Panc1 (cell line): ENCODE results near the gene CD4. TPM values are rescaled to one million over a fixed set of nuclear protein-coding genes. Genes with fewer than 3 reads are reported as not detected.

Source experiments
- ATAC-seq: fragments of 200-7000 bp; cut with Tn5 transposase; 2 replicates; pipeline ENCODE4 v1.9.1; 2020; ENCODE audit warnings: mild to moderate bottlenecking, moderate library complexity
- BruUV-seq: library from RNA; stranded (reverse); fragments of 400-500 nt; replicated peaks from 2 replicates; lab custom pipeline; 2021; lab: Mats Ljungman, UMichigan
- CTCF ChIA-PET: fragments of 300-600 bp; sonication (Branson Sonifier 250); formaldehyde crosslinking; loops from one replicate; lab custom pipeline; 2022; ENCODE audit warnings: antibody characterized with exemption; lab: Charles Lee
- POLR2A ChIA-PET: fragments of 300-600 bp; sonication (Branson Sonifier 250); formaldehyde crosslinking; loops from one replicate; lab custom pipeline; 2022; ENCODE audit warnings: antibody characterized with exemption; lab: Charles Lee
- DNase-seq: peaks from one replicate; pipeline ENCODE4 v3.0.0-alpha.2; 2010; ENCODE audit warnings: low read depth, low spot score
- H3K27ac ChIP-seq: 2 replicates; pipeline ENCODE4 v1.5.1; 2011; ENCODE audit warnings: mild to moderate bottlenecking, low read length, inconsistent platforms
- H3K27me3 ChIP-seq: fragments of 200-500 bp; sonication (Bioruptor generic); 2 replicates; pipeline ENCODE4 v1.6.0; 2014; ENCODE audit warnings: low read length, inconsistent platforms; ENCODE audit not compliant: control insufficient read depth, insufficient read depth
- H3K36me3 ChIP-seq: fragments of 200-500 bp; sonication (Bioruptor generic); 2 replicates; pipeline ENCODE4 v1.5.1; 2014; ENCODE audit warnings: inconsistent platforms, mild to moderate bottlenecking, low read length, moderate library complexity; ENCODE audit not compliant: control insufficient read depth, insufficient read depth
- H3K4me1 ChIP-seq: 2 replicates; pipeline ENCODE4 v1.5.1; 2011; ENCODE audit warnings: inconsistent platforms, mild to moderate bottlenecking, low read length, moderate library complexity; ENCODE audit not compliant: control insufficient read depth, insufficient read depth
- H3K4me3 ChIP-seq, 2 experiments: 2 replicates each; pipeline ENCODE4 v1.5.1; 2011 to 2012; ENCODE audit warnings: low read depth in 2 of 2, low read length in 2 of 2, mild to moderate bottlenecking in 2 of 2, inconsistent platforms in 1 of 2, moderate library complexity in 1 of 2
- H3K9me3 ChIP-seq: fragments of 200-500 bp; sonication (Bioruptor generic); 2 replicates; pipeline ENCODE4 v1.5.1; 2014; ENCODE audit warnings: low read depth, mild to moderate bottlenecking, inconsistent platforms, low read length, moderate library complexity; ENCODE audit not compliant: control insufficient read depth, insufficient read depth
- POLR2AphosphoS5 ChIP-seq: IDR thresholded peaks from 2 replicates; pipeline ENCODE4 v1.6.1; 2012; ENCODE audit warnings: mild to moderate bottlenecking, low read depth, low read length, moderate library complexity
- SIN3A ChIP-seq: IDR thresholded peaks from 2 replicates; pipeline ENCODE4 v1.6.1; 2012; ENCODE audit warnings: low read depth, mild to moderate bottlenecking, low read length, moderate library complexity, borderline replicate concordance; ENCODE audit not compliant: insufficient read depth
- TCF7L2 ChIP-seq: IDR thresholded peaks from 2 replicates; pipeline ENCODE4 v1.6.1; 2011; ENCODE audit warnings: mild to moderate bottlenecking, low read depth, low read length, inconsistent platforms
- in situ Hi-C: cut with HindIII; loops from 2 replicates; pipeline ENCODE4 v1.10.0; 2016; ENCODE audit warnings: low sequenced_read_pairs, low pct_unique_long_range_greater_than_20kb
- intact Hi-C: fragments of 100-400 bp; cut with micrococcal nuclease; formaldehyde crosslinking; loops from one replicate; pipeline ENCODE4 v1.10.0; 2022; ENCODE audit not compliant: unreplicated experiment
- total RNA-seq: library from RNA; stranded (reverse); gene quantifications from one replicate; pipeline ENCODE4 v1.2.1, GENCODE V29; 2021; ENCODE audit not compliant: unreplicated experiment
- TF ChIP-seq, protein P1 (sequence below): fragments of 450-650 bp; IDR thresholded peaks from 2 replicates; pipeline ENCODE4 v1.5.1; 2017; ENCODE audit warnings: mild to moderate bottlenecking
- TF ChIP-seq, protein P2 (sequence below), 2 experiments: IDR thresholded peaks; 2 replicates each; pipeline ENCODE4 v1.6.1; 2011 to 2012; ENCODE audit warnings: low read depth in 2 of 2, control low read depth in 1 of 2, low read length in 1 of 2, mild to moderate bottlenecking in 1 of 2, moderate library complexity in 1 of 2; ENCODE audit not compliant: insufficient read depth in 1 of 2

CD4 gene
- total RNA-seq, 1 experiment from 2014 or later: 0.23 TPM

DNA sequence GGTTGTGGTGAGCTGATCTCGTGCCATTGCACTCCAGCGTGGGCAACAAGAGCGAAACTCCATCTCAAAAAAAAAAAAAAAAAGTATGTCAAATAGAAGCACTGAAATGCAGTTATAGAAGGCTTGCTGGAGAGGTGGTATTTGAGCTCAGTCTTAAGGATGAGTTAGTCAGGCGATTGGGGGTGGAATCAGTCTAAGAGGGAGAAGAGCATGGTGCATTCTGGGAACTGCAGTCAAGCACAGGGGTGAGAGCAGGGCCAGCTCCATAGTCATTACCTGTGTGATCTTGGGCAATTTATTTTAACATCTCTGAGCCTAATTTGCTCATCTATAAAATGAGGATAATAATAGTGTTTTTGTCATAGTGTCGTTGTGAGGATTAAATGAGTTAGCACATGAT is 45.5 kb downstream of the CD4 start:
- BruUV-seq: no TSS peak
- ChIA-PET CTCF (interaction anchor here (0.6 to 1.0 kb wide), 2 partner anchors 17 to 69 kb away, joined by 4 read pairs; partner anchors contain the start of genes PTMS and USP5), POLR2A (no interaction called here)
- no peak for DNase-seq
- in situ Hi-C loops: no loop called here
- Histone ChIP-seq H3K27me3 (no peaks in the 10 kb centered on the region), H3K4me3 (no peak overlapping the region), H3K4me1 (no peaks in the 10 kb centered on the region; the same call in 1 of the 2 replicates), H3K9me3 (no peaks in the 10 kb centered on the region), H3K27ac (no peak overlapping the region), H3K36me3 (no peaks in the 10 kb centered on the region)
- TF ChIP-seq, protein P1, sequence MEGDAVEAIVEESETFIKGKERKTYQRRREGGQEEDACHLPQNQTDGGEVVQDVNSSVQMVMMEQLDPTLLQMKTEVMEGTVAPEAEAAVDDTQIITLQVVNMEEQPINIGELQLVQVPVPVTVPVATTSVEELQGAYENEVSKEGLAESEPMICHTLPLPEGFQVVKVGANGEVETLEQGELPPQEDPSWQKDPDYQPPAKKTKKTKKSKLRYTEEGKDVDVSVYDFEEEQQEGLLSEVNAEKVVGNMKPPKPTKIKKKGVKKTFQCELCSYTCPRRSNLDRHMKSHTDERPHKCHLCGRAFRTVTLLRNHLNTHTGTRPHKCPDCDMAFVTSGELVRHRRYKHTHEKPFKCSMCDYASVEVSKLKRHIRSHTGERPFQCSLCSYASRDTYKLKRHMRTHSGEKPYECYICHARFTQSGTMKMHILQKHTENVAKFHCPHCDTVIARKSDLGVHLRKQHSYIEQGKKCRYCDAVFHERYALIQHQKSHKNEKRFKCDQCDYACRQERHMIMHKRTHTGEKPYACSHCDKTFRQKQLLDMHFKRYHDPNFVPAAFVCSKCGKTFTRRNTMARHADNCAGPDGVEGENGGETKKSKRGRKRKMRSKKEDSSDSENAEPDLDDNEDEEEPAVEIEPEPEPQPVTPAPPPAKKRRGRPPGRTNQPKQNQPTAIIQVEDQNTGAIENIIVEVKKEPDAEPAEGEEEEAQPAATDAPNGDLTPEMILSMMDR: no peak
- TF ChIP-seq, protein P2, sequence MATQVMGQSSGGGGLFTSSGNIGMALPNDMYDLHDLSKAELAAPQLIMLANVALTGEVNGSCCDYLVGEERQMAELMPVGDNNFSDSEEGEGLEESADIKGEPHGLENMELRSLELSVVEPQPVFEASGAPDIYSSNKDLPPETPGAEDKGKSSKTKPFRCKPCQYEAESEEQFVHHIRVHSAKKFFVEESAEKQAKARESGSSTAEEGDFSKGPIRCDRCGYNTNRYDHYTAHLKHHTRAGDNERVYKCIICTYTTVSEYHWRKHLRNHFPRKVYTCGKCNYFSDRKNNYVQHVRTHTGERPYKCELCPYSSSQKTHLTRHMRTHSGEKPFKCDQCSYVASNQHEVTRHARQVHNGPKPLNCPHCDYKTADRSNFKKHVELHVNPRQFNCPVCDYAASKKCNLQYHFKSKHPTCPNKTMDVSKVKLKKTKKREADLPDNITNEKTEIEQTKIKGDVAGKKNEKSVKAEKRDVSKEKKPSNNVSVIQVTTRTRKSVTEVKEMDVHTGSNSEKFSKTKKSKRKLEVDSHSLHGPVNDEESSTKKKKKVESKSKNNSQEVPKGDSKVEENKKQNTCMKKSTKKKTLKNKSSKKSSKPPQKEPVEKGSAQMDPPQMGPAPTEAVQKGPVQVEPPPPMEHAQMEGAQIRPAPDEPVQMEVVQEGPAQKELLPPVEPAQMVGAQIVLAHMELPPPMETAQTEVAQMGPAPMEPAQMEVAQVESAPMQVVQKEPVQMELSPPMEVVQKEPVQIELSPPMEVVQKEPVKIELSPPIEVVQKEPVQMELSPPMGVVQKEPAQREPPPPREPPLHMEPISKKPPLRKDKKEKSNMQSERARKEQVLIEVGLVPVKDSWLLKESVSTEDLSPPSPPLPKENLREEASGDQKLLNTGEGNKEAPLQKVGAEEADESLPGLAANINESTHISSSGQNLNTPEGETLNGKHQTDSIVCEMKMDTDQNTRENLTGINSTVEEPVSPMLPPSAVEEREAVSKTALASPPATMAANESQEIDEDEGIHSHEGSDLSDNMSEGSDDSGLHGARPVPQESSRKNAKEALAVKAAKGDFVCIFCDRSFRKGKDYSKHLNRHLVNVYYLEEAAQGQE (IDR thresholded peaks at IDR 0.05; ENCODE audit: insufficient read depth in 1 of 2, low read depth in 2 of 2, low read length in 1 of 2): no peak
- TF ChIP-seq SIN3A (no peak), POLR2AphosphoS5 (no peak), TCF7L2 (no peak)
- ATAC-seq: no peak
- intact Hi-C loops: no loop called here

DNA sequence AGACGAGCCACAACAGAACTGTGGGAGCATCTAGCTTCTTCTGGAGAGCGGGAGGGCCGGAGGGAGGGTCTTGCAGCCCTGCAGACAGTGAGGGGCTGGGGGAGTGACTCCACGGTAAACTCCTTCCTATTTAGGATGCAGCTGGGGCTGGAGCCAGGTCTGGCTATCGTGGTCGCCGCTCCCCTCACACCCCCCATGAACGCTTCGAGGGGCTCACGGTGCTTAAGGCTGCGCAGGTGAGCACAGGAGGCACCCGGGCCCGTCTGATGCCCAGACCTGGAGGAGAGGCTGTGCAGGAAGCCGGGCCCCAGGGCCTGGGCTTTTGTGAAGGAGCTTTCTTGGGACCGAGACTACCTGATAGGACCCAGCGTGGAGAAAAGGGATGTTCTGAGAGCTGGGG is 47.5 kb downstream of the CD4 start:
- no peaks in the 10 kb centered on the region for H3K36me3 ChIP-seq
- ChIA-PET POLR2A (no interaction called here), CTCF (interaction anchor here (0.8 kb wide), 1 partner anchor 266 kb away, joined by 7 read pairs; no protein-coding TSS in a partner anchor)
- no peaks in the 10 kb centered on the region for H3K27me3 ChIP-seq
- TF ChIP-seq, protein P2 (IDR thresholded peaks at IDR 0.05; ENCODE audit: insufficient read depth in 1 of 2, low read depth in 2 of 2, low read length in 1 of 2): no peak
- no peak for TF ChIP-seq SIN3A
- TF ChIP-seq, protein P1: no peak
- TF ChIP-seq POLR2AphosphoS5: no peak
- no peak for TF ChIP-seq TCF7L2
- no peak overlapping the region for H3K4me3 ChIP-seq
- H3K27ac ChIP-seq: no peak overlapping the region
- DNase-seq: no peak
- intact Hi-C loops (no loop called here), in situ Hi-C loops (no loop called here)
- H3K9me3 ChIP-seq: no peaks in the 10 kb centered on the region
- no peaks in the 10 kb centered on the region; the same call in 1 of the 2 replicates for H3K4me1 ChIP-seq
- BruUV-seq: no TSS peak
- ATAC-seq: no peak
